HepG2 (cell line): ENCODE data around the gene DICER1. TPM values are rescaled to one million over a fixed set of nuclear protein-coding genes. Genes with fewer than 3 reads are reported as not detected.

ENCODE experiments used
- ATAC-seq: fragments of 200-7000 bp; cut with Tn5 transposase; 3 replicates; pipeline ENCODE4 v1.9.1; 2020; ENCODE audit warnings: mild to moderate bottlenecking, moderate library complexity
- BruUV-seq: library from RNA; stranded (reverse); fragments of 400-500 nt; replicated peaks from 2 replicates; lab custom pipeline; 2021; lab: Mats Ljungman, UMichigan
- CTCF ChIA-PET: fragments of 300-600 bp; formaldehyde crosslinking; extraction: SDS; loops from one replicate; lab custom pipeline; 2021; ENCODE audit warnings: low total read pairs, inconsistent platforms, low intra/inter-chr PET ratio; lab: Yijun Ruan, JAX
- POLR2A ChIA-PET: fragments of 350-600 bp; sonication (Branson Sonifier 250); formaldehyde crosslinking; loops from one replicate; lab custom pipeline; 2020; ENCODE audit warnings: antibody characterized with exemption, inconsistent platforms; lab: Yijun Ruan, JAX
- DNase-seq: peaks from one replicate; pipeline ENCODE4 v3.0.0-alpha.2; 2015; ENCODE audit warnings: low spot score
- FAIRE-seq: peaks from 3 replicates; lab custom pipeline; 2011; peaks lifted over from hg19 to GRCh38; lab: Jason Lieb, UNC
- H2AFZ ChIP-seq: one replicate; pipeline ENCODE4 v1.6.1; 2011; ENCODE audit warnings: low read length, inconsistent platforms
- H3K27ac ChIP-seq: fragments of 300-600 bp; 3 replicates; pipeline ENCODE4 v1.8.0; 2011; ENCODE audit warnings: mixed run types, mild to moderate bottlenecking, mixed read lengths, low read length, inconsistent platforms; ENCODE audit not compliant: insufficient read depth; ENCODE audit errors: extremely low read length
- H3K27me3 ChIP-seq, 2 experiments: fragments of 200-600 bp in 1 of 2; 2 replicates in 1 of 2; 3 replicates in 1 of 2; pipeline versions ENCODE4 v1.6.0 to v1.8.0; 2011; ENCODE audit warnings: low read length in 2 of 2, mild to moderate bottlenecking in 2 of 2, moderate library complexity in 2 of 2, inconsistent platforms in 1 of 2; ENCODE audit not compliant: insufficient read depth in 2 of 2, control insufficient read depth in 1 of 2
- H3K36me3 ChIP-seq, 2 experiments: fragments of 200-600 bp in 1 of 2; replicated peaks in 1 of 2; 2 replicates in 1 of 2; 3 replicates in 1 of 2; pipeline versions ENCODE4 v1.5.1 to v1.8.0; 2011; ENCODE audit warnings: low read length in 2 of 2, inconsistent platforms in 1 of 2; ENCODE audit not compliant: insufficient read depth in 2 of 2, control insufficient read depth in 1 of 2
- H3K4me1 ChIP-seq: 2 replicates; pipeline ENCODE4 v1.5.1; 2012; ENCODE audit warnings: low read length, inconsistent platforms; ENCODE audit not compliant: insufficient read depth
- H3K4me2 ChIP-seq: 2 replicates; pipeline ENCODE4 v1.6.0; 2011; ENCODE audit warnings: low read depth, low read length, inconsistent platforms
- H3K4me3 ChIP-seq, 3 experiments: fragments of 200-600 bp in 1 of 3; sonication (generic), shearing (Covaris generic) in 1 of 3; replicated peaks in 1 of 3; 2 replicates each; pipeline ENCODE4 v1.5.1; 2011 to 2016; ENCODE audit warnings: low read length in 3 of 3, inconsistent platforms in 2 of 3, low read depth in 2 of 3, mild to moderate bottlenecking in 2 of 3, control low read depth in 1 of 3, mixed read lengths in 1 of 3; ENCODE audit not compliant: insufficient read depth in 1 of 3
- H3K79me2 ChIP-seq: one replicate; pipeline ENCODE4 v1.6.1; 2011; ENCODE audit warnings: low read length, inconsistent platforms; ENCODE audit not compliant: insufficient read depth
- H3K9ac ChIP-seq: 2 replicates; pipeline ENCODE4 v1.6.0; 2011; ENCODE audit warnings: mild to moderate bottlenecking, low read depth, low read length, inconsistent platforms; ENCODE audit not compliant: insufficient read depth
- H3K9me3 ChIP-seq: 2 replicates; pipeline ENCODE4 v1.5.1; 2012; ENCODE audit warnings: mild to moderate bottlenecking, low read length
- H4K20me1 ChIP-seq: 2 replicates; pipeline ENCODE4 v1.6.0; 2011; ENCODE audit warnings: inconsistent platforms, mild to moderate bottlenecking, low read length, moderate library complexity; ENCODE audit not compliant: insufficient read depth
- JUND ChIP-seq: sonication (generic); formaldehyde crosslinking; IDR thresholded peaks from 2 replicates; pipeline ENCODE4 v1.8.0; 2022; ENCODE audit warnings: mild to moderate bottlenecking, missing genetic modification reagents
- RBM22 ChIP-seq: fragments of 200-400 bp; formaldehyde crosslinking; optimal IDR thresholded peaks from 2 replicates; pipeline ENCODE3; 2017; ENCODE audit warnings: mild to moderate bottlenecking, low read length, moderate library complexity
- ZNF225 ChIP-seq: sonication (generic); formaldehyde crosslinking; IDR thresholded peaks from 2 replicates; pipeline ENCODE4 v1.4.0; 2020; ENCODE audit warnings: mild to moderate bottlenecking, missing genetic modification reagents
- ZNF234 ChIP-seq: sonication (generic); formaldehyde crosslinking; conservative IDR thresholded peaks from 2 replicates; pipeline ENCODE4 v1.5.1; 2020; ENCODE audit warnings: mild to moderate bottlenecking, missing genetic modification reagents
- WGBS: methylation state at CpG from one replicate; pipeline ENCODE4 v1.1.6; 2017; ENCODE audit warnings: low lambda C conversion rate; 5-methylcytosine and 5-hydroxymethylcytosine counted together
- in situ Hi-C: cut with HindIII; loops from 2 replicates; pipeline ENCODE4 v1.10.0; 2017; ENCODE audit warnings: low pct_unique_long_range_greater_than_20kb; ENCODE audit not compliant: extremely low pct_ligation_motif_present
- intact Hi-C: fragments of 100-400 bp; cut with micrococcal nuclease; formaldehyde crosslinking; loops from one replicate; pipeline ENCODE4 v1.10.0; 2022; ENCODE audit not compliant: unreplicated experiment
- polyA plus RNA-seq, 8 experiments: library from polyadenylated mRNA; depleted of rRNA in 3 of 8; stranded (reverse) in 7 of 8; unstranded in 1 of 8; fragments of >200 nt; fragmentation: Illumina TruSeq in 4 of 8; extraction: Trizol in 4 of 8; gene quantifications; 2 replicates each; pipeline versions ENCODE4 v1.2.1 to v1.2.3, GENCODE V29; 2011 to 2016; ENCODE audit warnings: low read depth in 4 of 8, missing spikeins in 1 of 8, mixed read lengths in 1 of 8; ENCODE audit not compliant: insufficient read depth in 1 of 8
- total RNA-seq, 5 experiments: library from RNA; depleted of rRNA; stranded (reverse); fragments of >200 nt; fragmentation: Illumina TruSeq; extraction: Trizol; gene quantifications; 2 replicates each; pipeline ENCODE4 v1.2.3, GENCODE V29; 2016; ENCODE audit warnings: low read depth in 1 of 5
- TF ChIP-seq, protein P1 (sequence below): sonication (generic); formaldehyde crosslinking; IDR thresholded peaks from 2 replicates; pipeline ENCODE4 v1.5.0; 2020; ENCODE audit warnings: mild to moderate bottlenecking, missing genetic modification reagents
- TF ChIP-seq, protein P2 (sequence below): sonication (generic); formaldehyde crosslinking; IDR thresholded peaks from 2 replicates; pipeline ENCODE4 v1.5.0; 2020; ENCODE audit warnings: mild to moderate bottlenecking, low read depth, missing genetic modification reagents, borderline replicate concordance

The DICER1 gene
- total and polyA plus RNA-seq, 2 of the 13 experiments (the other 11 are each of a cell fraction or from before 2014, with no cell fraction given) = 31.8 to 61.9 TPM

DNA sequence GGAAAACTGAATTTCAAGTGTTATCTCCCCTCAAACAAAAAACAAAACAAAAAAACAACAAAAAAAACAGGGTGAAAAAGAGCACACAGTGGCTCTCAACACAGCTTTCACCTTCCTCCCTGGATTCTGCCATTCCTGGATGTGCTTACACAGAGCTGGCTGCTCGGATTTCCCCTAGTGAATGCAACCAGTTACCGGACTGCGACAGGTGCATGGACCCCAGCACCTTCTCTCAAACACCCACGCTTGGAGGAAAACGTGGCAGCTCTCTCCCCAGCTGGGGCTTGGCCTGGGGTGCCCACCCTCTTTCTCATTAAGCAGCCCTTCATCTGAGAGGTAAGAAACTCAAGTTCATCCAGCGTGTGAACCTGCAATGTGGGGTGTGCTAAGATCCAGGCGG, 33.5 kb upstream of the DICER1 start:
- no TSS peak for BruUV-seq
- H3K4me2 ChIP-seq = no peak overlapping the region
- POLR2A ChIA-PET = no interaction called here
- no peak overlapping the region for H3K27ac ChIP-seq
- CTCF ChIA-PET = no interaction called here
- no peaks in the 10 kb centered on the region for H3K79me2 ChIP-seq
- ATAC-seq (no peak), DNase-seq (no peak), FAIRE-seq (no peak)
- H3K9me3 ChIP-seq = peaks cover 9% of the 10 kb centered on the region; the same call in 1 of the 2 replicates
- in situ Hi-C loops (no loop called here), intact Hi-C loops (no loop called here)
- no peaks in the 10 kb centered on the region for H3K27me3 ChIP-seq
- TF ChIP-seq ZNF225 (no peak), RBM22 (peak; percentile 26)
- no peaks in the 10 kb centered on the region for H3K36me3 ChIP-seq
- no peak overlapping the region for H3K9ac ChIP-seq
- H4K20me1 ChIP-seq = no peaks in the 10 kb centered on the region
- H2AFZ ChIP-seq = no peak overlapping the region
- 97% methylated on average over 7 of the region's 7 CpGs for WGBS
- no peak overlapping the region for H3K4me3 ChIP-seq
- no peaks in the 10 kb centered on the region; the same call in 1 of the 2 replicates for H3K4me1 ChIP-seq

DNA sequence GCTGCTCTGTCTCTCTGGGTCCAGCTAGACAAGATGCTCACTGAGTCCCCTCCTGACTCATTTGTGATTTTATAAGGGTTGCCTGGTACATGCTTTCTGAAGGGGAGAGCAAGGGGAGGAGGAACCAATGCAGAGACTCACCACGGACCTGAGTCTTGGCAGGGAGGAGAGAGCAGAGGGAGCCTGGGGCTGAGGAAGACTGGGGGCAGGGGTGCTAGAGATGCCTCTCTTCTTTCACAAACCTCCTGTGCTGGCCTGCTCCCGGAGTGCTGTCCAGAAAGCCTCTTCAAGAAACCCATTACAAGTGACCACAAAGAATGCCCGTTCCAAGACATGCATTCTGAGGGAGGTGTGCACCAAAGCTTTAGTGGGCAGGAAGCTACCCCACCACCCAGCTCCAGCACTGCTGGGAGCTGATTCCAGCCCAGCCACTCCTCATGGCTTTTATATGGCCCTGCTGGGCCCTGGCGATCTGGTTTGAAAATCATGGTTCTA, 33.1 kb upstream of the DICER1 start:
- CTCF ChIA-PET = no interaction called here
- H3K79me2 ChIP-seq = no peaks in the 10 kb centered on the region
- no peak overlapping the region for H3K9ac ChIP-seq
- ATAC-seq (no peak), DNase-seq (no peak), FAIRE-seq (no peak)
- no peaks in the 10 kb centered on the region for H3K27me3 ChIP-seq
- no peak overlapping the region for H3K27ac ChIP-seq
- H2AFZ ChIP-seq = no peak overlapping the region
- POLR2A ChIA-PET = no interaction called here
- WGBS = 92% methylated on average over 3 of the region's 4 CpGs
- peaks cover 9% of the 10 kb centered on the region; the same call in 1 of the 2 replicates for H3K9me3 ChIP-seq
- no peaks in the 10 kb centered on the region for H3K36me3 ChIP-seq
- H3K4me1 ChIP-seq = peaks cover 4% of the 10 kb centered on the region
- H4K20me1 ChIP-seq = no peaks in the 10 kb centered on the region
- BruUV-seq = no TSS peak
- TF ChIP-seq JUND (CRISPR knock-in tag) = no peak
- TF ChIP-seq ZNF234 = no peak
- TF ChIP-seq, protein P1, sequence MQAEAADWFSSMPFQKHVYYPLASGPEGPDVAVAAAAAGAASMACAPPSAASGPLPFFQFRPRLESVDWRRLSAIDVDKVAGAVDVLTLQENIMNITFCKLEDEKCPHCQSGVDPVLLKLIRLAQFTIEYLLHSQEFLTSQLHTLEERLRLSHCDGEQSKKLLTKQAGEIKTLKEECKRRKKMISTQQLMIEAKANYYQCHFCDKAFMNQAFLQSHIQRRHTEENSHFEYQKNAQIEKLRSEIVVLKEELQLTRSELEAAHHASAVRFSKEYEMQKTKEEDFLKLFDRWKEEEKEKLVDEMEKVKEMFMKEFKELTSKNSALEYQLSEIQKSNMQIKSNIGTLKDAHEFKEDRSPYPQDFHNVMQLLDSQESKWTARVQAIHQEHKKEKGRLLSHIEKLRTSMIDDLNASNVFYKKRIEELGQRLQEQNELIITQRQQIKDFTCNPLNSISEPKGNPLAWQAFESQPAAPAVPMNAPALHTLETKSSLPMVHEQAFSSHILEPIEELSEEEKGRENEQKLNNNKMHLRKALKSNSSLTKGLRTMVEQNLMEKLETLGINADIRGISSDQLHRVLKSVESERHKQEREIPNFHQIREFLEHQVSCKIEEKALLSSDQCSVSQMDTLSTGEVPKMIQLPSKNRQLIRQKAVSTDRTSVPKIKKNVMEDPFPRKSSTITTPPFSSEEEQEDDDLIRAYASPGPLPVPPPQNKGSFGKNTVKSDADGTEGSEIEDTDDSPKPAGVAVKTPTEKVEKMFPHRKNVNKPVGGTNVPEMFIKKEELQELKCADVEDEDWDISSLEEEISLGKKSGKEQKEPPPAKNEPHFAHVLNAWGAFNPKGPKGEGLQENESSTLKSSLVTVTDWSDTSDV (CRISPR knock-in tag) = no peak
- TF ChIP-seq, protein P2, sequence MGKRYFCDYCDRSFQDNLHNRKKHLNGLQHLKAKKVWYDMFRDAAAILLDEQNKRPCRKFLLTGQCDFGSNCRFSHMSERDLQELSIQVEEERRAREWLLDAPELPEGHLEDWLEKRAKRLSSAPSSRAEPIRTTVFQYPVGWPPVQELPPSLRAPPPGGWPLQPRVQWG (CRISPR knock-in tag) = no peak
- in situ Hi-C loops (no loop called here), intact Hi-C loops (no loop called here)
- no peak overlapping the region for H3K4me2 ChIP-seq
- H3K4me3 ChIP-seq = no peak overlapping the region
